ENCODE measurements around the gene HNRNPR. TPM values are rescaled to one million over a fixed set of nuclear protein-coding genes. Genes with fewer than 3 reads are reported as not detected.

HNRNPR gene
- total and polyA plus RNA-seq, 8 donors = 27.6 to 57.8 (median 44.9) TPM

GRCh38 chr1:23288671-23289070 lies 55.4 kb downstream of the HNRNPR start:
- intact Hi-C loops (cut with DNase I) = no loop called here
- Histone ChIP-seq H3K36me3 (no peaks in the 10 kb centered on the region), H3K4me3 (no peak overlapping the region), H3K9me3 (no peaks in the 10 kb centered on the region), H3K27me3 (no peaks in the 10 kb centered on the region), H3K27ac (no peak overlapping the region), H3K4me1 (peaks cover 26 to 33% (median 29%) of the 10 kb centered on the region in 3 donors)
- 31 to 37% methylated on average over 3 of the region's 3 CpGs for WGBS, 2 donors
- ATAC-seq (no peak), DNase-seq (no peak), FAIRE-seq (no peak)
- TF ChIP-seq CTCF (IDR thresholded peaks at IDR 0.05) = no peak

GRCh38 chr1:23288201-23288600 lies 55.9 kb downstream of the HNRNPR start:
- DNase-seq = no peak
- Histone ChIP-seq H3K4me1 (peaks cover 26 to 37% (median 29%) of the 10 kb centered on the region in 3 donors), H3K9me3 (no peaks in the 10 kb centered on the region), H3K27ac (no peak overlapping the region), H3K36me3 (no peaks in the 10 kb centered on the region), H3K27me3 (no peaks in the 10 kb centered on the region), H3K4me3 (no peak overlapping the region)
- FAIRE-seq = no peak
- no peak for TF ChIP-seq CTCF (IDR thresholded peaks at IDR 0.05)
- intact Hi-C loops (cut with DNase I) = no loop called here
- no peak for ATAC-seq

- ATAC-seq (no peak), FAIRE-seq (no peak), DNase-seq (no peak)
- WGBS, 2 donors = 91 to 100% methylated on average over 1 of the region's 1 CpG
- TF ChIP-seq CTCF (IDR thresholded peaks at IDR 0.05) = no peak
- Histone ChIP-seq H3K36me3 (no peaks in the 10 kb centered on the region), H3K9me3 (no peaks in the 10 kb centered on the region), H3K27me3 (no peaks in the 10 kb centered on the region), H3K4me3 (no peak overlapping the region), H3K4me1 (peaks cover 26 to 48% (median 38%) of the 10 kb centered on the region in 3 donors), H3K27ac (no peak overlapping the region)
- intact Hi-C loops (cut with DNase I) = no loop called here
Measured at GRCh38 chr1:23286401-23286800, 57.7 kb downstream of the HNRNPR start.

- no peak for TF ChIP-seq CTCF (IDR thresholded peaks at IDR 0.05)
- FAIRE-seq (no peak), ATAC-seq (peak; percentile 74 to 88 (median 84)), DNase-seq (no peak)
- peaks cover 0 to 5% (median 0%) of the 10 kb centered on the region in 3 donors for H3K36me3 ChIP-seq
- no peaks in the 10 kb centered on the region for H3K9me3 ChIP-seq
- 47 to 51% methylated on average over 4 of the region's 4 CpGs for WGBS, 2 donors
- no peak overlapping the region for H3K4me3 ChIP-seq
- H3K4me1 ChIP-seq = peaks cover 18 to 38% (median 38%) of the 10 kb centered on the region in 3 donors
- H3K27me3 ChIP-seq = no peaks in the 10 kb centered on the region
- intact Hi-C loops (cut with DNase I) = no loop called here
- peak overlapping the region; percentile 3 to 64 (median 38) for H3K27ac ChIP-seq
Measured at GRCh38 chr1:23283667-23284602, 60.1 kb downstream of the HNRNPR start.

- 33 to 37% methylated on average over 5 of the region's 5 CpGs for WGBS, 2 donors
- H3K36me3 ChIP-seq = peaks cover 0 to 5% (median 0%) of the 10 kb centered on the region in 3 donors
- peak; percentile 31 to 66 (median 47) for ATAC-seq
- no peak overlapping the region for H3K4me3 ChIP-seq
- H3K27ac ChIP-seq = peak overlapping the region in 3 of 4 donors; percentile 8 to 24 (median 16)
- DNase-seq = no peak
- peaks cover 18 to 39% (median 38%) of the 10 kb centered on the region in 3 donors for H3K4me1 ChIP-seq
- intact Hi-C loops (cut with DNase I) = no loop called here
- no peak for FAIRE-seq
- H3K27me3 ChIP-seq = no peaks in the 10 kb centered on the region
- H3K9me3 ChIP-seq = no peaks in the 10 kb centered on the region
- TF ChIP-seq CTCF (IDR thresholded peaks at IDR 0.05) = no peak
Measured at GRCh38 chr1:23282957-23283356, 61.1 kb downstream of the HNRNPR start.
